ENCODE data around the gene RAET1E.
"Not testable (repeated sequence)": the region's sequence is repeated elsewhere in the genome, so short reads cannot be mapped to it uniquely, and the experiment has no call there.

Gene RAET1E

DNA sequence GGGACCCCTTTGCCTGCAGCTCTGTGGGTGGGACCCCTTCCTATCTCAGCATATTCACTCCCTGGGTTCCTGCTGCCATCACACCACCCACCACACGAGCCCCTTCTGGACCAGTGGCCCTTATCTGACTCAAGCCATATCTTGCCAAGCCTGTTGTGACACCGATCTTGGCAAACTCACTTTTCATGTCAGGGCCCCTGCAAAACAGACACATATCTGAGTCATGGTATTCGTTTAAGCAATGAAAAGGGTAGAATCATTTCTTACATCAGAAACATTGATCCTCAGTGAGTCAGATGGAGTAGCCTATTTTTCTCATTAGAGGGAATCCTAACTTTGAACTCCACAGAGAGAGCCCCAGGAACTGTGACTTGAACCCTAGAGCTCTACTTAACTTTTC lies 10.6 kb downstream of the RAET1E start:
- no peak for DNase-seq

GRCh38 chr6:149885888-149886287 lies 12.0 kb downstream of the RAET1E start:
- DNase-seq: no peak

- no peak for DNase-seq
These were observed 13.3 kb downstream of the RAET1E start for GRCh38 chr6:149884617-149885016.

DNA sequence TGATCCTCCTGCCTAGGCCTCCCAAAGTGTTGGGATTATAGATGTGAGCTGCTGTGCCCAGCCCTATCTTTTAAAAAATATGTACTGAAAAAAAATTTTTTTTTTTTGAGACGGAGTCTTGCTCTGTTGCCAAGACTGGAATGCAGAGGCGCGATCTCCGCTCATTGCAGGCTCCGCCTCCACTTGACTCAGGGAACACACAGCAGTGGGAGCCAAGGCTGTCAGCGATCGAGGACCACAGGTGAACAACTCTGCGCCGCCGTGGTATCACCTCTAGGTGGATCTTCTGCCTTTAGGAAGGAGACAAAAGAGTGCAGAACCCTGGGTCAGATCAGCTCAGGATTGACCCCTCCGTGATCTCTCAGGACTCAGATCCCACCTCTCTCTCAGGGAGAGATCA lies 13.7 kb downstream of the RAET1E start:
- no peak for DNase-seq

- no peak for DNase-seq
These were observed 16.1 kb downstream of the RAET1E start for GRCh38 chr6:149881860-149882259.

GRCh38 chr6:149881066-149881766 lies 16.7 kb downstream of the RAET1E start:
- DNase-seq: no peak

- DNase-seq: no peak
These were observed 20.3 kb downstream of the RAET1E start for GRCh38 chr6:149877659-149878058.

- DNase-seq: no peak
These were observed 21.5 kb downstream of the RAET1E start for GRCh38 chr6:149876241-149876933.

DNA sequence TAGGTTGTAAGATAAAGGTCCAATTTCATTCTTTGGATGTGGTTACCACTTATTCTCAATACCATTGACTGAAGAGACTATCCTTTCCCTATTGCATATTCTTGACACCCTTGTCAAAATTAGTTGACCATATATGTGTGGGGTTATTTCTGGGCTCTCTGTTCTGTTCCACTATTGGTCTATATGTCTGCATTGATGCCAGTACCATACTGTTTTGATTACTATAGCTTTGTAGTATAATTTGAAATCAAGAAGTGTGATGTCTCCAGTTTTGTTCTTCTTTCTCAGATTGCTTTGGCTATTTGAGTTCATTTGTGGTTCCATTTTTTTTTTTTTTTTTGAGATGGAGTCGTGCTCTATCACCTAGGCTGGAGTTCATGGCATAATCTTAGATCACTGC lies 25.7 kb downstream of the RAET1E start:
- DNase-seq: no peak

GRCh38 chr6:149871182-149871581 lies 26.7 kb downstream of the RAET1E start:
- DNase-seq: no peak

DNA sequence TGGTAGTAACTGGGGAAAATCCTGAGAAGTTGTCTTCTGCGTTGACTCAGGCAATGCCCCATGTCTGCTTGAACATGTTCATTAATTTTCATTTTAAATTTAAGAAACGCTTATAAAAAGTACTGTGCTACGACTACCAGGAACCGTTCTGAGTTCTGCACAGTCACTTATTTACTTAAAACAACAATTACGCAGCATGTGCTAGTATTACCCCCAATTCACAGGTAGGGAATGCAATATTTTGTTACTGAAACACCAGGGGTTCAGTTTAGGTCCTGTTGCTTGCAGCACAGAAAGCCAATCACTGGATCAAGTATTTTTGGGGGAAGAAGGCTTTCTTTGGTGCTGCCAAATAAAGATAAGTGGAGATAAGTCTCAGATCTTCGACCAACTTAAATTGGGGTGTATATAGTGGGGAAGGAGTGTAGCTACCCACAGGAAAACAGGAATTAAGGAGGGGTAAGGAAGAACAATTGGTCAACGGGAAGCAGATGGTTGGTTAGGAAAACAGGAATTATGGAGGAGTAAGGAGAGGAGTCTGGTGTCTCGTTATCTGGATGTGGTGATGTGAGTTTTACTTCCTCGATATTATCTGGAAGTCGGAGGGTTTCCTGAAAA lies 28.5 kb downstream of the RAET1E start:
- DNase-seq: no peak

- DNase-seq: no peak
These were observed 29.9 kb downstream of the RAET1E start for GRCh38 chr6:149867876-149868640.

- peak; percentile 72 for DNase-seq
These were observed 33.1 kb downstream of the RAET1E start for GRCh38 chr6:149864578-149865535.

DNA sequence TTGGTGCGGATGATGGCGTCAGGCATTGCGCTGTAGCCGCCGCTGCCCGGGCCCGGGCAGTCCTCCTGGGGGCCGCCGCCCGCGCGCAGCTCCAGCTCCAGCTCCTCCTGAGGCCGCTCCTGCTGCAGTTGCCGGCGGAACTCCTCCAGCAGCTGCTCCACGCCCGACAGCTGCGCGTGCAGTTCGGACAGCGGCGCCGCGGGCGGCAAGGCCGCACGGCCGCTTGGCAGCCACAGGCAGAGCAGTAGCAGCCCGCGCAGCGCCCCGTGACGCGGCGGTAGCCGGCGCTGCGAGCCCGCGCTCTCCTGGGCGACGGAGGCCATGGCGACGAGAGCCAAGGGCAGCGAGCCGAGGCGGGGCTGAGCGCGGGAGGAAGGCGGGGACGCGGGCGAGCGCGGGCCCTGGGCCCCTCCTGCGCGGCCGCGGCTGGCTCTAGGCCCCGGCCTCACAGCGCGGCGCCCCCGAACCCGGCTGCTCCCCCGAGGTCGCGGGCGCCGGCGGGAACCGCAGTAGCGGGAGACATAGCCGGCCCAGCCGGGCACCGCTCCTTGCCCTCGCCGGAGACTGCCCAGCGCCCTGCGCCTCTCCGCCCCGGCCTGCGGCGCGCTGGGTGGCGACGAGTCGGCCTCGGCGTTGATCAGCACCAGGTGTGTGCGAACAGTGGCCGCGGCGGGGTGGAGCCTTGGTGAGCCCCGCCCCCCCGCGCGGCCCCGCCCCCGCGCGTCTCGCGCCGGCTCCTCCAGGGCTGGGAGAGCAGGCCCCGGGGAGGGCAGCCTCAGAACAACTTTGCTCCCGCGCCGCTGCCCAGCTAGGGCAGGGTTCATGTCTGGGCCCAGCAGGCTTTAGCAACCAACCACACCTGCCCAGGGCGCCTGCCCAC lies 34.0 kb downstream of the RAET1E start, which contains the start of gene LRP11:
LRP11 (minus strand) TSS at position 662 of the 880 bp plus-strand sequence; CDS start at position 323, 339 bp downstream.
- peak; percentile 81 for DNase-seq

DNA sequence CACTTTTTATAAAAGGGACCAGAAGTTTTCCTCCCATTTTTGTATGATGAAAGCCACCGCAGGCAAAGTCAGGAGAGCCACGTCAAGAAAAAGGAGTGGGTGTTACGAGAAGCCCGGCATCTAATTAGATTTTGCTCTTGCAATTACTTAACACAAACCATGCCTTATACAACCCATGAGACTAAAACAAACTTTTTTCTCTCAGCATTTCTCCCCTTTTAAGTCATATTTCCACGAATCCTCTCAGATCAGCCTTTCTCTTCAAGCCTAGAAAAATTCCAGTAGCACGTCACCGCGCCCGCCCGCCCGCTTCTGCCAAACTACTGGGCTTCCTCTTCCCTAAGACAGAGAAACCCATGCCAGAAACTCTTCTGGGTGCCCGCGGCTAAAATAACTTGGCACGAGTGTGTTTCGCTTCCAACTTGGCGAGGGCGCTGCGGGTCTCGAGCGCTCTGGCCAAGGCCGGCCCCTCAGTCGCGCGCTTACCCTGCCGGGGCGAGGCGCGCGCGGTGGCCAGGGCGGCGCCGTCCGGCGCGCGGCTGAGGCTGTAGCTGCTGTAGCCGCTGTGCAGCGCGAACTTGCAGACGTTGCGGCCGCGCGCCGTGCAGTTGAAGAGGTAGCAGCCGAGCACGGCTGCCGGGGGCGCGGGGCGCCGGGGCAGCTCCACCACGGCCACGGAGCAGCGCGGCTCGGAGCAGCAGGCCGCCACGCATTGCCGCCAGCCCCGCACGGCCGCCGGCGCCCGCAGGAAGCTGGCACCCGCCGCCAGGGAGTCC lies 34.8 kb downstream of the RAET1E start:
- DNase-seq: peak; percentile 84

GRCh38 chr6:149862424-149862738 lies 35.5 kb downstream of the RAET1E start:
- not testable (repeated sequence) for DNase-seq

- no peak for DNase-seq
These were observed 36.1 kb downstream of the RAET1E start for GRCh38 chr6:149861603-149862423.

DNA sequence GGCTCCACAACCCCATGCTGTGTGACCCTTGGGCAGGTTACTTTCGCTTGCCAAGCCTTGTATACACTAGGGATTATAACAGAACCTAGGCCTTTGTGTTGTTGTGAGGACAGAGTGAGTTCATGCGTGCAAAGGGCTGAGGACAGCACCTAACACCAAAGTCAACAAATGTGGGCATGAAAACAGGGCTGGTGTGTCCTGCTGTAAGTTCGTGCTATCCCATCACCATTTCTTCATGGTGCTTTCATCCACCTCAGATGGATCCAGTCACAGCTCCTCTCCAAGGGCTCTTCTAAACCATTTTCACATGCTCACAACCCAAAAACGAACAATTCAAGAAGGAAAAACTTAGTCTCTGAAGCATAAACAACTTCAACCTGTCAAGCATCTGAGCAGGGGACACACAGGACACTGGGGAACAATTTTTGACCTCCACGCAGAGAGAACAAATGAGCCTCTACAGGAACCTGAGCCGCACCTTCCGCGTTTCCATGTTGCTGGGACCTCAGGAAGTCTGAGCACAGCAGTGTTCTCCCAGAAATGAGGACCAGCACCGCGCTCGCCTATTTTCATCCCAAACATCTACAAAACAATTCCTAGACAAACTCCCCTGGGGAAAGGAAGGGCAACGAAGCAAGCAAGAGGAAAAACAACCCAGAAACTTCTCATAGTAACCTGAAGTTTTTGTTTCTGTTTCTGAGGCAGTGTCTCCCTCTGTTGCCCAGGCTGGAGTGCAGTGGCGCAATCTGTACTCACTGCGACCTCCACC lies 36.9 kb downstream of the RAET1E start:
- peak; percentile 17 for DNase-seq

DNA sequence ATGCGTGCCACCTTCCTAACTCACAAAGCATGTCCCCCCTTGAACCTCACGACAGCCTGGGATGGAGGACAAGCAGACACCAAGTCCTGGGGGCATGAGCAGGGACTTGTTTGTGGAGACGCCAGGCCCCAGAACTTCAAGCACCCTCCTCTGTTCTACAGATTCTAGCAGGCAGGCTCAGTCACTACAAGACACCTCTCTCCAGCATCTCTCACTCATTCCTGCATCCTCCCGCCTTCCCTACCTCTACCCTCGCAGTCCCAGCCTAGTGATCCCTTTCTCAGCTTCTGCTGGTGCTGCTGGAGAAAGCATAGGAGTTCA lies 37.4 kb downstream of the RAET1E start:
- no peak for DNase-seq
